ENCODE measurements around the gene RASGRP3.
"Not testable (repeated sequence)": the region's sequence is repeated elsewhere in the genome, so short reads cannot be mapped to it uniquely, and the experiment has no call there.

RASGRP3 gene

GRCh38 chr2:33457556-33458247 is 18.7 kb upstream of the RASGRP3 start:
- DNase-seq (ENCODE audit: low read depth) = no peak

GRCh38 chr2:33458248-33458819 is 18.1 kb upstream of the RASGRP3 start:
- DNase-seq (ENCODE audit: low read depth) = no peak

DNA sequence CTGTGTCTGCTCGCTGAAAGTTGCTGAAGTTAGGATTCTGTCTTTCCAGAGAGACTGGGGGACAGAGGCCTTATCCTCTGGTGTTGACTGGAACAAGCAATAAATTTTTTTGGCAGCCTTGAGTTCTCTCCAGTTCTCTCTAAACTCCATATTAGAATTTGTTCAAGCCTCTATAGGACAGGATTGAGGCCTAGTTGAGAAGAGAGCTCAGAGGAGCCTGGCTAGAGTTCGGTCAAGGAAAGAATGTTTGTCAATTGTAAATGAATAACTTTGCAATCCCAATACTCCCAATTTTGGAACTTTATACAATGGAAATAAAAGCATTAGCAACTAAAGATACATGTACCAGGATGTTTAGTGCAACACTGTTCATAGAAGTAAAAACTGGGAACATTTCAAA is 16.7 kb upstream of the RASGRP3 start:
- DNase-seq (ENCODE audit: low read depth) = no peak

DNA sequence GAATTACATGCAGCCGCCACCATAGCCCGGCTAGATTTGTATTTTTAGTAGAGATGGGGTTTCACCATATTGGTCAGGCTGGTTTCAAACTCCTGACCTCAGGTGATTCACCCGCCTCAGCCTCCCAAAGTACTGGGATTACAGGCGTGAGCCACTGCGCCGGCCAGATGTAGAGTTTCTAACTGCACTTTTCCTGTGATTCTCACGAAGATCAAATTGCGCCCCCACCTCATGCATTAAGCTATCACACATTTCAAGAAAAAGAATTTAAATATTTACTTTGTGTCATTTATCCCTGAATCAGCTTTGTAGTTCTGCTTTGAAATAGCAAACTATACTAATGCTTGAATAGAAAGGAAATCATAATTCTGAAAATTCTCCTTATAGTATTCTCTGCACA is 13.9 kb upstream of the RASGRP3 start:
- DNase-seq (ENCODE audit: low read depth) = not testable (repeated sequence)

GRCh38 chr2:33467413-33467812 is 9.0 kb upstream of the RASGRP3 start:
- no peak for DNase-seq (ENCODE audit: low read depth)

- DNase-seq (ENCODE audit: low read depth) = no peak
Observed at GRCh38 chr2:33469238-33469637, 7.2 kb upstream of the RASGRP3 start.

GRCh38 chr2:33475224-33476130 is 972 bp upstream of the RASGRP3 start:
- DNase-seq (ENCODE audit: low read depth) = peak; percentile 74

DNA sequence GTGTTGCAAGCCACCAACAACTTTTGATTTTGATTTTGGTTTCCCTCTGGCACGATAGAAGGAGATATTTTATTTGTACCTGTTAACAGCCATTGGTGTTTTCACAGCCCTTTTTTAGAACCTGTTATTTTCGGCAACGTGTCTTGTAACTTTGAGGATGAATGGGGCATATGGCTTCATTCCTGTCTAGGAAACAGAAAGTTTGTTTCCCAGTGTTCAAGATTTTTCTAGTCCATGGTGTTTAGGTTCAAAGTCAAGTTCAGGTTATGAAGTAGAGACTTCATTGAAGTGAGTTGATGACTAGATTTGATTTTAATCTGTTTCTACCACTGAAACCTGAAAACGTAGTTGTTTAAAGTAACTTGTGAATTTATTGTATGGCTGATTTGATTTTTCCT is 343 bp downstream of the RASGRP3 start:
- DNase-seq (ENCODE audit: low read depth) = no peak

DNA sequence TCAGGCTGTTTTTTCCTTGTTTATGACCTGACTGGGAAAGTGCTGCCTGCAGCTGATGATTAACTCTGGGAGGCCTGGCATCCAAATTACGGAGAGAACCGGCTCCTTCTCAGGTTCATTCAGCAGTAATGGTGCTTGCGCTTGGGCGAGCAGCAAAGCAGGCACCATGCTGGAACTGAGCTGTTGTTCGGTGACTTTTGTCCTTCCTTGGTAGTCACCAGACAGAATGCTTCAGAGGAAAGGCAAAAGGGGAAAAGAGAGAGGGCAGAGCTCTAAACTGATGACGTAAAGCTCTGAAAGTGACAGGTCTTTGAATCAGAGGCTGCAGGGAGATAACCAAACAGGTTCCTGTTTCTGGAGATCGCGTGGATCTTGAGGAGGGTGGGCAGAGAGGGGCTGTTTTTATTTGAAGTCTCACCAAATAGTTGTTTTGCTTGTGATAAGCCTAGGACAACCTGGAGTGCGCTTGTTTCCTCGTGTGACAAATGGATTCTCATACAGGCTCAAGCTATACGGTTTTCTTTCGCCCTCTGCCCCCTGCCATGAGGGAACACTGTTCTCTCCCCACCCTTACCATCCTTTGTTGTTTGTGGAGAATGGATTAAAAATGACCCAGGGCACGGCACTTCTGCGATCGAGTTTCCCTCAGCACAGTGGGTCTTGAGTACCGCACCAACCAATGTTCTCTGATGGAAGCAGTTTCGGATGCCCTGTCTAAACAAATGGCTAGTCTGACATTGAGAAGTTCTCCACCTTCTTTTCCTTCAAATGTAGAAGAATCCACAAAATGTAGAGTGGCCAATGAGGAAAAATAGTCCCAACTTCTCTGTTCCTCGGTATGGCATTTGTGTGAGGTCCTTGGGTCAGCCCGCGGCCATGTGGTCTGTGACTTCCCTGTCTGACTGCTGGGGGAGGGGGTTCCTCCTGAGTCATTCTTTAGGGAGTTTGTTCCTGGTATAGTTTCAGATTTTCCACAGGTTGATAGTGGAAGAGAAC is 1.3 kb downstream of the RASGRP3 start:
- no peak for DNase-seq (ENCODE audit: low read depth)

DNA sequence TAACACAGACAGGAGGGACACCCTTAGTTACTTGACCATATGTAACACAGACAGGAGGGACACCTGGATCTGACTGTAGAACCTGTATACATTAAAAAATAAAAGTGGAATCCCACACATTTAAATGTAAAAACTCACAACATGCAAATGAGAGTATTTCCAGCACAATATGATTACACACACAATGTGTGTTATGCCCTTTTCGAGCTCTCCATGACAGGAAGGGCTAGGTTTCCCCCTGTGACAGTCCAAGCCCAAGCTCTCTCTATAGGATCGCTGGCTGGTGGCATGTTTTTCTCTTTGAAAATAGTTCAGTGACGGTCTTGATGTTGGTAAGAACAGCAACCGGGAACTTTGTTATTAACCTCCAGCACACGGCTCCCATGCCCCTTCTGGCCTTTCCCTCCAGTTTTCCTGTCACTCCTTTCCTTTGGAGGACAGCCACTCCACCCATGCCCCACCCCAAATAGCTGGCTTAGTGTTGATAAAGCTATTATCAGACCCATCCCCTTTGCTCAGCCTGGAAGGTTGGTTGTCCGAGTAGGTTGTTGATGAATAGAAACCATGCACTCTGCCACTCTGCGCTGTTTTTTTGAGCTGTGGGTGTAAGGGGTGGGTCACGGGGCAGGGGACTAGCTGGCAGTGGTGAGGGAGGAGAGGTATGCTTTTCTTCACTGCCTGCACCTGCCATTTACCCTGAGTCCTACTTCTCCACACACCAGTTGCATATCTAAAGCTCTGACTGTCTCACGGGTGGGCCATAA is 2.7 kb downstream of the RASGRP3 start:
- no peak for DNase-seq (ENCODE audit: low read depth)

GRCh38 chr2:33482518-33482917 is 6.1 kb downstream of the RASGRP3 start:
- DNase-seq (ENCODE audit: low read depth) = no peak

DNA sequence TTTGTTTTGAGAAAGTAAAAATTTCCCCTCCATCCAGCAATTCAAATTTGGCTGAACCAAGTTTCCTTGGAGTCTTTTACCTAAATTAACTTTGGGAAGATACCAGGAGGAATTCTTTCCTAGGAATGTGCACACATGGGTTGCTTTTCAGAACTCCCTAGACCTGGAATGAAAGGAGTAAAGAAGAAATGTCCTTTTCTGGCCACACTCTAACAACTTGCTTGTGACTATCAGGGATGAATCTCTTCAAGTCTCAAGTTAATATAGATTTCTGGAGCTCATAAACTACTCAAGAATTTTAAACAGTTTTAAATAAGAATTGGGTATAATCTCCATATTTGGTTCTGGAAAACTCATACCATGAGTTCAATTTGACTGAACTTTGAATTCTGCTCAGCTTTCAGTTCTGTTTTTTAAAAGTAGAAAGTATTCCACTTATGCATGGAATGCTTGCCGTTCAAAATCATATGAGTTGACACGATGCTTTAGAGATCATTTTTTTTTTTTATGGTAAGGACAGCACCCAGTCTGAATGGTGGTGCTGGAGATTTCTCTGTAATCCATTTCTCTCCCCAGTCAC is 7.7 kb downstream of the RASGRP3 start:
- no peak for DNase-seq (ENCODE audit: low read depth)

DNA sequence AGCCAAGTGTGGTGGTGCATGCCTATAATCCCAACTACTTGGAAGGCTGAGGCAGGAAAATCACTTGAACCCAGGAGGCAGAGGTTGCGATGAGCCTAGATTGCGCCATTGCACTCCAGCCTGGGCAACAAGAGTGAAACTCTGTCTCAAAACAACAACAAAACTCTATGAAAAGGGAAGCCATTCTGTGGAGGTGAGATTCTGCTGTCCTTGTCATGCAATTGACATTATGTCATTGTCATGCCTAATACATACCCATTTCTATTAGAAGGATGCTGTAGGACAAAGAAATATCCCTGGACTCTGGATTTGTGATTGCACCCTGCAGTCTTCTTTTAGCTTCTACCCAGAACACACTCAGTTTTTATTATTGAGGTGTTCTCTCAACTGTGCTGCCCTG is 8.6 kb downstream of the RASGRP3 start:
- no peak for DNase-seq (ENCODE audit: low read depth)

GRCh38 chr2:33486544-33486943 is 10.1 kb downstream of the RASGRP3 start:
- no peak for DNase-seq (ENCODE audit: low read depth)

DNA sequence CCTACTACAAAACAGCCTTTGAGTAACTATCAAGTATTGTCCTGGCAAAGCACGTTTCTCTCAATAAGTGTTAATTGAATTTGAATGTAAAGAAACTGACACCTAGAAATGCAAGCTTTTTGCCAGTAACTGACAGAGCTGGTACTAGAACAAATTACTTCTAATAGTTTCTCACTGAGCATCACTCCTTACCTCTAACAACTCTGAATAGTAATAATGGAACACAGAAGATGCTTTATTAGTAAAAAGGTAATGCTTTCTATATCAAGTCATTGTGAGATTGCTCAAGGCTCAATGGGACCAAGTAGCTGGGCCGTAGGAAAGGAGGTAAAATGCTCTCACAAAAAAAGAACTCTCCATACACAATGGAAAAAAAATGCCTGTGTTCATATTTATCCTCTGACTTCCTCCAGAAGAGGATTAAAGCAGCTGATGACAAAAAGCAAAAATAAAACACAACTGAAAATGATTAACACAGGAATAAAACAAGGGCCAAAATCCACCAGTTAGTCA is 11.8 kb downstream of the RASGRP3 start:
- DNase-seq (ENCODE audit: low read depth) = no peak

DNA sequence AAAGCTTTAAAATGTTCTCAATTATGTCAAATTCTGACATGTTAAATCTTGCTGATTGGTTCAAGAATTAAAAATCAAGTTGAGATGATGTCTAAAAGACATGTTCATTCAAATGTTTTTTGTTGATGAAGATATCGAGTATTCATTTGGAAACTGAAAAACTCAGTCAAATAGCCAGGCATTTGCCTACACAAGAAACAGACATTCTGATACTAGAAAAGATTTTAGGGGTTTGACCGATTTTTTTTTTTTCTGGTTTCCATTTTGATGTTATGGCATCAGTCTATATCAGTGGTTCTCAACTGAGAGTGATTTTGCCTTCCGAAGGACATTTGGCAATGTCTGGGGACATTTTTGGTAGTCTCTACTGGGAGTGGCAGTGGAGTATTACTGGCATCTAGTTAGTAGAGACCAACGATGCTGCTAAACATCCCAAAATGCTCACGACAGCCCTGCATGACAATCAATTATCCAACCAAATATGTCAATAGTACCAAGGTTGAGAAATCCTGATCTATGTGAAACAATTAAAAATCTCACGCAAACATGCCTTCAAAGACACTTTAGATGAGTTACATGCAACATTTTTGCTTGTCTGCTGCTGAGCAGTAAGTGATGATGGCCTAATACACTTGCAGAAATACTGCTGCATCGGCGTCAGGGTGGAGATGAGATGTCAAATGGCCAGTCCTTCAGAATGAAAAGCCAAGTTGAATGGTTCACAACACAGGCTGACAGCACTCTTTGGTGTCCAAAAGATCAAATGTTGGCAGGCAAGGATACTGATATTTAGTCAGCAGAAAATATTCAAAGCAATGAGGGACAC is 12.5 kb downstream of the RASGRP3 start:
- no peak for DNase-seq (ENCODE audit: low read depth)

DNA sequence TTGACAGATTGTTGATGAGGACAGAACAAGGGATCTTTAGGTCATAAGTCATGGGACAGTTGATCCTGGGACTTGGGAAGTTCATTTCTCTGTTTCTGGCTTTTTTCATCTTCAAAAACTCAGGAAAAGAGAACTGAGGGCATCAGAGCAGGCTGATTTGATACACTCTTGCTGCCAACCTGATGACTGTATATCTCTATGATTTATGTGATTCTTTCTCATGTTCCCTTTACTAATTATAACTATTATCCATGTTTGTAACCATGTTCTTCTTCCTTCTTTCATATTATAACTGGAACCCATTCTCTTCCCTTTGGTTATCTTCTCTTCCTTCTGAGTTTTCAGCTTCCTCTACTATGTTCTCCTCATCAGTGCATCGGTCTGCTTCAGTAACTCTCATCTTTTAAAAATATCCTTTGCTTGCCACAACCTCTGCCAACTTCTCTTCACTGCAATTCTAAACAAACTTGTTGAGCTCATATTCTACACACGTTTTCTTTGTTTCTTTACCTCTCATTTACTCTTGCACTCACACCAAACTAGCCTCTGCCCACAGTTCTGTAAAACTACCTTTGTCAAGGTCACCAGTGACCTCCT is 13.5 kb downstream of the RASGRP3 start:
- DNase-seq (ENCODE audit: low read depth) = no peak

DNA sequence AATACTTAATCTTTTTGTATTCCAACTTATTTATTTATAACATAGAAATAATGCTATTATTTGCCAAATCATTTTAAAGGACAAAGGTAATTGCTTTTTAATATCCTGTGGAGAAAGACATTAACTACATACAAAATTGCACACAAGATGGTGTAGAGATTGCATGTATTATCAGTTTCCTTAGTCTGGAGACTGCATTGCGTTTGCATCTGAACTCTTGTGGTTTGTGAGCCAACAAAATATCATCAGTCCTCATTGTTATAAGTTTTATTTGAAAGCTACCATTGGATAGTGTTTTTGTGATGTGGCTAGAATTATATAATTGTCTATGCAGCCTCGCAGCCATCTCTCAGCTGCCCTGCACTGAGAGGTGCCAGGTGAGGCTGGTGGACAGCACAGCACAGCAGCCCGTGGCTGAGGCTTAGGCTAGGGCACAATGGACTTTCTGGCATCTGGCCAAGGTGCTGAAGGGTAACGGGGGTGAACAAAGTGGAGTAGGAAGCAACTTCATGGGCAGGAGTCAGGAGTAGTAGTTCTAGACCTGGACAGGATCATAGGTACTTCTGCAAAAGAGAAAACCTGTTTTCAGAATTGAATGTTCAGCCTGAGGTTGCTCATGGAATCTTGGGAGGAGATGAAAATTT is 15.1 kb downstream of the RASGRP3 start:
- DNase-seq (ENCODE audit: low read depth) = no peak

Data from stimulated activated CD4-positive, alpha-beta T cell treated with anti-CD3 and anti-CD28 coated beads, Interleukin-2, amount 100 ng/mL, for 4 hours (primary cell).